Measurements from ENCODE around the gene SNX2. TPM values are rescaled to one million over a fixed set of nuclear protein-coding genes. Genes with fewer than 3 reads are reported as not detected.

Gene SNX2
- total and polyA plus RNA-seq, 9 of the 15 experiments (the other 6 are each of a cell fraction or from before 2014, with no cell fraction given): 35.2 to 86.0 (median 58.1) TPM

GRCh38 chr5:122844910-122845228, 70.0 kb downstream of the SNX2 start (continued):
- TF ChIP-seq GTF3C2 (IDR thresholded peaks at IDR 0.05; ENCODE audit: borderline replicate concordance, extremely low read depth, insufficient read length) (no peak), CAMTA2 (CRISPR knock-in tag; conservative IDR thresholded peaks at IDR 0.05) (no peak), SAFB2 (IDR thresholded peaks at IDR 0.05; ENCODE audit: borderline replicate concordance, low read depth, low read length, severe bottlenecking) (no peak), ZNF589 (CRISPR knock-in tag; IDR thresholded peaks at IDR 0.05; ENCODE audit: low read depth) (no peak), SREBF1 (IDR thresholded peaks at IDR 0.05; ENCODE audit: borderline replicate concordance, low read depth, low read length) (no peak), BDP1 (IDR thresholded peaks at IDR 0.05; ENCODE audit: insufficient read depth, insufficient read length) (no peak), ELF4 (CRISPR knock-in tag; IDR thresholded peaks at IDR 0.05) (no peak), STAT5B (CRISPR knock-in tag; IDR thresholded peaks at IDR 0.05) (no peak), NBN (IDR thresholded peaks at IDR 0.05; ENCODE audit: low read depth) (0 out of 2 replicates have a peak, but pooled peaks have one; percentile 26), ZNF511 (CRISPR knock-in tag; IDR thresholded peaks at IDR 0.05) (no peak), ZBTB1 (CRISPR knock-in tag; IDR thresholded peaks at IDR 0.05; ENCODE audit: borderline replicate concordance, low read depth) (no peak), MGA (IDR thresholded peaks at IDR 0.05) (peak; percentile 70)

Measured in K562 (cell line).